GM21381 (cell line): Measurements from ENCODE around the gene PPP4C.
"Not testable (repeated sequence)": the region's sequence is repeated elsewhere in the genome, so short reads cannot be mapped to it uniquely, and the experiment has no call there.

ENCODE experiments used
- ATAC-seq: cut with Tn5 transposase; IDR thresholded peaks from one replicate; pipeline ENCODE4 v1.9.1; 2021; ENCODE audit warnings: mild to moderate bottlenecking, moderate library complexity; ENCODE audit not compliant: unreplicated experiment

Gene PPP4C

DNA sequence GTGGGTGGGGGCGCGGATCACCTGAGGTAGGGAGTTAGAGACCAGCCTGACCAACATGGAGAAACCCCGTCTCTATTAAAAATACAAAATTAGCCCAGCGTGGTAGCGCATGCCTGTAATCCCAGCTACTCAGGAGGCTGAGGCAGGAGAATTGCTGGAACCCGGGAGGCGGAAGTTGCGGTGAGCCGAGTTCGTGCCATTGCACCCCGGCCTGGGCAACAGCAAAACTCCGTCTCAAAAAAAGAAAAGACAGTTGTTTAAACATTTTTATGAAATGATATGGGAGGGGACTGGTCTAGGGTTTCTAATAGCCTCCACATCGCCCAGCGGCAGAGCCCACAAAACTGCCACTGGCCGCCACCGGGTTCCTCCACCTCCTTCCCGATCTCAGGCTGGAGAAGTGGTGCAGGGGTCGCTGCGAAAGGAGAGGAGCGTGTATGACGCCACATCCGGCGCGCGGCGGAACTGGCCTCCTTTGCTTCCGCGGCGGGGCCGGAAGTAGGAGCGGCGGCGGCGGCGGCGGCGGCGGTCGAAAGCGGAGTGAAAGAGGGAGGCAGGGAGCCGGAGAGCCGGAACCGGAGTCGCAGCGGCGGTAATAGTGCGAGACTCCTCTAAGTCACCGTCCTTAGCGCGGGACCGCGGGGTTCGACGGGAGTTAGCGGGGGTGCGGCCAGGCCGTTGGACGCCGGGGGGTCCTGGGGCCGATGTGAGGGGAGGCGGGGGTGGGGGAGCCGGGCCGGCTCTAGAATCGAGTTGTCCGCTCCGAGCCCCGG lies at the start of gene PPP4C:
TSS of gene PPP4C (plus strand) at position 492 of the 773 bp plus-strand sequence. CDS start 384 bp downstream, outside the sequence.
- peak; percentile 77 for ATAC-seq

DNA sequence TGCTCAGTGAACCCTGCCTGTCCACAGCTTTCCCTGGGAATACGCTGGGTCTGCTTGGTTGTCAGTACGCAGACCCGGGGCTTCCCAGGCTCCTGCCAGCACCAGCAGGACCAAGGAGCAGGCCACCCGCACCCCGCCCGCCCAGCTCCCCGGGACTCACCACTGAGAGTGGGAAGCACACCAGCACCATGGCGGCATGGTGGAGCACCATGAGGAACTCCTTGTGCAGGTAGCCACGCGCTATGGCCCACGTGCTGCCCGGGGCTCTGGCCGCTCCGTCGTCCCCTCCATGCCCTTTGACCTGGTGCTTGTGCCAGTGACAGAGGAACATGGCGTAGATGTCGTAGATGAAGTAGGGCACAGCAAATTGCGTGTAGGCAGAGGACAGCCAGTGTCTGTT lies 49.3 kb upstream of the PPP4C start:
- no peak for ATAC-seq

DNA sequence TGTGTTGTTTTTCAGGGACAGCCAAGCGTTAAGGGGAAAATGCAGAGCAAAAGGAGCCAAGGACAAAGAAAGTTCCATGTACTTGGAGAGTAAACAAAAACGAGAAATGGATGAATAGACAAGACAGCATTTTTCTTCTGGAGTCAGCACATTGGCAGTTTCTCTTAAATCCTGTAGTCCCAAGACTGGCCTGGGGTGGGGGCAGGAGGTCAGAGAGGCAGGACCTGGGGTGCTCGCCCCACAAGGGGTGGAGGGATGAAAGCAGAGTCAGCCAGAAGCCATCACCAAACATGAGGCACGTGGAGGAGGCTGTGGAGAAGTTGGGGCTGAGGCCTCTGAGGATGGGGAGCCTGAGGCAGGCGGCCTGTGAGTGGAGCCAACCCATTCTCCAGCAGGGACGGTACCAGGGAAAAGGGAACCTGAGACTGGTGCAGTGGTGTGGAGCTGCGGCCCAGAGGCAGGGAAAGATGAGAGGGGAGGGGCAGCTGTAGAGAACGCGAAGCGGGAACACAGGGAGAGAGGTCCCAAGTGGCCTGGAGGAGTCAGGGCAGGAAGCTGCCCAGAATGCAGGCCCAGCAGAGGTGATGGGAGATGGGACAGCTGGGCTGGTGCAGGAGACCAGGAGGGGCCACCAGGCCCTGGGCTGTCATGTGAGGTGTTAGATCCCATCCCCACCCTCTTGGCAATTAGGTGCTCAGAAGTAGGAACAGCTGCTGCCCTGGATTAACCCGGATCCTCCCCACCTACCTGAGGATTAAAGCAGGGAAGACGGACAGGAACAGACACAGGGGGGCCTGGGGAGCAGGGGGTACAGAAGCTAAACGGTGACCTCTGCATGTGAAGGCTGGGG lies 48.0 kb upstream of the PPP4C start:
- ATAC-seq = no peak

DNA sequence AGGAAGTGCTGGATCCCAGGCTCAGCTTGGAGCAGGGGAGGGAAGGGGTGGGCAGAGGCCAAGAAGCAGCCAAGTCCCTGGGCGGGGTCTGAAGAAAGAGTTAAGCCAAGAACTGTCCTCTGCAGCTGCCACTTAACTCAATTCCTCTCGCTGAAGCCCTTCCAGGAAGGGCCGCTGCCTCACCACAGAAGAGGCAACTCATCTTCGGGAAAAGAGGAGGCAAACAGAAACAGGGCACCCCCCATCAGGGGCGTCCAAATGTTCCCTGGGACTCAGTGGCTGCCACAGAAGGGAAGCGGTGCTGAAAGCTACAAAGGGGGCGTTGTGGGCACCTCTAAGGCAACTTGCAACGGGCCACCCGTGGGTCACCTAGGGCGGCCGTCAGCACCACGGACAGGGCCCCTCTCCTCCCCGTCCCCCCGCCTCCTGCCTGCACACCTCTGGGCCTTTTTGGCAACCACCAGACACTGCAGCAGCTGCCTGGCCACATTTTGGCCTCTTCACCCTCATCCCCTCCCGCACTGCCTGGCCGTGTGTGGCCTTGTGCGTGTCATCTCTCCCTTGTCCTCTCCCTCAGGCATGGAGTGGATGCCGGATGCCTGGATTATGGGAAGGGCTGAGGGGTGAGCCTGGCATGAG lies 47.2 kb upstream of the PPP4C start:
- no peak for ATAC-seq

DNA sequence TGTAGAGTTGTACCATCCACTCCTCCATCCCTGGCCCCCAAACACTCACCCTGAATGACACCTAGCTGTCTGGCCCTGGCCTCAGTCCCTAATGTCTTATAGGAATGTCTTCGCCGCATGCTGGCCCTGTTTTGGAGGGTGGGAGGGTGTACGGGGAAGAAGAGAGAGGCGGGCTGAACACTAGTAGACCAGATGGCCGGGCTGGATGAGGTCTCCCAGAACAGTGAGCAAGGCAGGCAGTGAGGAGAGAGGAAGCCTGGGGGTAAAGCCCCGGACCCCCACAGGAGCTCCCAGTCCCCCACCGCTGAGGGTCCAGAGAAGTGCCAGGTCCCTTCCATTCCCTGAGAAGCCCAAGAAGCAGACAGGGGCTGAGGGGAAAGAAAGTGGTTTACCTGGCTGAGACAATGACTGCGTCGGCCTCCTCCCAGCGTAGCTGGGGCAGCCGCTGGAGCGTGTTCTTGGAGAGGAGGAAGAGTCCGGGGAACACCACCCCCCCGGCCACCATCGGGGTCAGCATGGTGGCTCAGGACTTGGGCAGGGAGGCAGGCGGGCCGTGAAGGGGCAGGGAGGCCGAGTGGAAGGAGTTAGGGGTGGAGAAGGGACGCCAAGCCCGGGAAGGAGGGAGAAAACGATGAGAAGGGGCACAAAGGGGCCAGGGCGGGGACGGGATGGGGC lies 45.6 kb upstream of the PPP4C start:
- no peak for ATAC-seq

DNA sequence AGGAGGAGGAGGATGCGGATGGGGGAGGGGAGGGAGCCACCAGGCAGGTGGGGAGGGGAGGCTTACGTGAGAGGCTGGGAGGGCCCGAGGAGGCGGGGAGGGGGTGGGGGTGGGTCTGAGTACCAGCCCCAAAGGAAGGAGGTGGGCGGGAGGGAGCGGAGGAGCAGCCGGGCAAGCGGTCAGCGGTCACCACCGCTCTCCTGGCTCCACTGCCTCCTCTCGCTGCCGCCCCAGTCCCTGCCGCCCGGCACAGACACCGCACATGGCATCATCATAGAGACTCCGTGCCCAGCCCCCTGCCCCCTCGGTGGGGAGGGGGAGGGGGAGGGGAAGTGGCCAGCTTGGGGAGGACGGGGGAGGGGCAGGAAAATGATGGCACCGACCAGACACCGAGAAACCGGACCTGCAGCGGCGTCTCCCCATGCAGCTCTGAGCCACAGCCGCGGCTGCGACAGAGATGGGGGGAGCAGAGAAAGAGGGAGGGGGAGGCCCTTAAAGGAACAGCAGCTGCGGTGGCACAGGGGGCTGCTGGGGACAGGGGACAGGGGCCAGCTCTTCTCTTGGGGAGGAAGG lies 44.9 kb upstream of the PPP4C start, which contains the start of gene TLCD3B:
TSS of gene TLCD3B (minus strand) at position 431 of the 573 bp plus-strand sequence. CDS start 744 bp downstream, outside the sequence.
- no peak for ATAC-seq

DNA sequence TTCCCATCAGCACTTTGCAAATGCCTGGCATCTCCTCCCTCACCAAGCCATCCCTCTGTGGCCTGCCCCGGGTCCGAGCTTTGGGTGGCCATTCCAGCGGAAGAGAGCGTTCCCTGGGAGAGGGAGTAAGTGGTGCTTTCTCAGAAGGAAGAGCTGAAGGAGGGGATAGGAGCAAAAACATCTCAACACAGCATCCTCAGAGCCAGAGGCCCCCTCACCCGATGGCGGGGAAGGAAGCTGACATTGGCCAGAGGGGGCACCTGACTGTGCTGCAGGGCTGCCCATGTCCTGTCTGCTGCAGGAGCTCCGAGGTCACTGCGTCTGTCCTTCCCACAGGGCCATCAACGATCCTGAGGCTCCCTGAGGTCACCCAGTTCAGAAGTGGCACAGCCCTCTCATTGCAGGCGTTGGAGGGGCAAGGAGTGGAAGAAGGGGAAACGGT lies 44.3 kb upstream of the PPP4C start:
- no peak for ATAC-seq

DNA sequence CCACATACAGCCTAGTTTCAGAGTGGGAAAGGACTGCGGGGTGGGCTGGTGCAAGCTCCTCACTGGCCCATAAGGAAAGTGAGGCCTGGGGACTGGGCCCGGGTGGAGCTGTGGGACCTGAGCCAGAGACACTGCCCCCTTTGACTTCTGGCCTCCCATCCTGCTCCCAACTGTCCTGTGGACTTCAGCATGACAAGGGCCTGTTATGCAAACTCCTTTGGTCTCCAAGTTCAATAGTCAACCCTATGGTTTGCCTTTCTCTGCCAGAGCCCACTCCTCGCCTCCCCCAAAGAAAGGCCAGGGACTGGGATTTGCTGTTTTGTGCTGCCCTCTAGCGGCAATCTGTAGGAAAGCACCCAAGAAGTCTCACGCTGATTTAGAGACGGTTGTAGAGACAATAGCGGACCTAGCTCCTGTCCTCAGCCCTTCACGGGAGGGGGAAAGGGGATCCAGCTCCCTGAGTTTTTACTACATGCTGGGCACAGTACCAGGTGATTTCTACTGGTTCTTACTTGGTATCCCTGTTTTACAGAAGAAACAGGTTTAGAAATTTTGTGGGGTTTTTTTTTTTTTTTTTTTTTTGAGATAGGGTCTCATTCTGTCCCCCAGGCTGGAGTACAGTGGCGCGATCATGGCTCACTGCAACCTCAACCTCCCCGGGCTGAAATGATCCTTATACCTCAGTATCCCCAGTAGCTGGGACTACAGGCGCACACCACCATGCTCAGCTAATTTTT lies 43.5 kb upstream of the PPP4C start:
- no peak for ATAC-seq

DNA sequence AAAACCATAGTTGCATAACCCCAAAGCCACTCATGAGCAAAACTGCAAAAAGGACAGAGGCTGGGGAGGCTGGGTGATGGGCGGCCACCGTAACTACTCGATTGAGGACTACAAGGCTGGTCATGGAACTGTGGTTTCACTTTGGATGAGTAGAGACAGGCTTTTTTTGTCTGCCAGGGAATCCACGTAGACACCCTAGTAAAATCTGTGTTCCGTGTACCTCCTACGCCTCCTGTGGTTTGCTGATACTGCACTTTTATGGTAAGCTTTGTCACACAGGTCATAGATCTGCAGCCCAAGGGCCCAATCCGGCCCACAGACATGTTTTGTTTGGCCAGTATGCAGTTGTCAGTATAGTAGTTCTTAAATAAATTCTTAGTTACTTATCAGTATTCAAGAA lies 42.5 kb upstream of the PPP4C start:
- ATAC-seq = no peak

DNA sequence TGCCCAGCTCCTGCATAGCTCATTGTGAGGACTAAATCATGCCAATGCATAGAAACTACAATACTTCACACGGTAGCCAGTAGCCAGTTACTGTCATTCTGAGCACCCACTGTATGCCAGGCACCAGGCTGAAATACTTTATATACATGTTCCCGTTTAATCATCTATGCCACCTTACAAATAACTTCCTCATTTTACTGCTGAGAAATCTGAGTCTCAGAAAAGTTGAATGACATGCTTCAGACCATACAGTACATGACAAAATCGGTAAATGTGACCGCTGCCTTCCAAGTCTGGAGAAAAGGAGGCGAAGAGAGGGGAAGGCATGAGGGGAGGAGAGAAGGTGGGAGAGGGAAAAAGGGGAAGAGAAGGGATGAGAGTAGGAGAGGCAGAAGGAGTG lies 35.6 kb upstream of the PPP4C start:
- ATAC-seq = no peak

DNA sequence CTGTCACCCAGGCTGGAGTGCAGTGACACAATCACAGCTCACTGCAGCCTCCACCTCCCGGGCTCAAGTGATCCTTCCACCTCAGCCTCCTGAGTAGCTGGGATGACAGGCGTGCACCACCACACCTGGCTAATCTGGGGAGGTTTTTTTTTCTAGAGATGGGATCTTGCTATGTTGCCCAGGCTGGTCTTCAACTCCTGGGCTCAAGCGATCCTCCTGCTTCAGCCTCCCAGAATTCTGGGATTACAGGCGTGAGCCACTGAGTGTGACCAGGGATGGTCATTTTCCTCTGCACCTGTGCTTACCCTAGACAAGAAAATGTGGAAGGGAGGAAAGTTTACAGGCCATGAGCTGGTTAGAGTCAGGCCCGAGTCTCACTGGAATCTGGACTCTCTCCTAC lies 35.1 kb upstream of the PPP4C start:
- not testable (repeated sequence) for ATAC-seq

DNA sequence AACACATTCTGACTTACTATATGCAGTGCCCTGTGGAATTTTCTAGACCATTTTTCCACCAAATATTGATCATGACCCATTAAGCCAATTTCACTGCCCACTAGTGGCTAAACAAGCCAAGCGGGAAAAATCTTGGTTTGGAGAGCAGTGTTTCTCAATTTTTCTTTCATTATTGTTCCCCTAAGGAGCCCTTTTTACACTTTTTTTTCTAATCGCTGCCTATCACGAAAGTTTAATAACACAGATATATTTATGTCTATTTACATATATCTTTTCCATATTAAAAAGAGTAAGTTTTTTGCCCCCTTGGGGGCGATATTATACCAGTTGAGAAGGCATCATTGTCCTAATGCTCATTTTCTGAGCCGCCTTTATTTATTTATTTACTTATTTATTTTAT lies 34.0 kb upstream of the PPP4C start:
- ATAC-seq = no peak

DNA sequence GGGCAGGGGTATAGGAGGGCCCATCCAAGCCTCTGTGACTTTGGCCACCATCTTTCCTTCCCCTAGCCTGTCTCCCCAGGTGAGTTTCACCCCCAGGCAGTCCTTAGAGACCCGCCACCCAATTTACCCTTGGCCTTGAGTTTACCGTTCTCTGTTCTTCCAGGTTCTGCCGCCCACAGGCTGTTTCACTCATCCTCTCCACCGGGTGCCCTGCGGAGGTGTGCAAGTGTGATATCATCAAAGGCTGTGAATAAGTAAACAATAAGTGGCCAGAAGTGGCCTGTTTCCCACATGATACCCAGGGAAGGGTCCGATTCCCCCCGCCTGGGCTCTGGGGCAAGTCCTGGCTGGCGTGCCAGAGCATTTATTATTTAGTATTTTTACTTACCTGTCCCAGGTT lies 29.6 kb upstream of the PPP4C start:
- no peak for ATAC-seq

DNA sequence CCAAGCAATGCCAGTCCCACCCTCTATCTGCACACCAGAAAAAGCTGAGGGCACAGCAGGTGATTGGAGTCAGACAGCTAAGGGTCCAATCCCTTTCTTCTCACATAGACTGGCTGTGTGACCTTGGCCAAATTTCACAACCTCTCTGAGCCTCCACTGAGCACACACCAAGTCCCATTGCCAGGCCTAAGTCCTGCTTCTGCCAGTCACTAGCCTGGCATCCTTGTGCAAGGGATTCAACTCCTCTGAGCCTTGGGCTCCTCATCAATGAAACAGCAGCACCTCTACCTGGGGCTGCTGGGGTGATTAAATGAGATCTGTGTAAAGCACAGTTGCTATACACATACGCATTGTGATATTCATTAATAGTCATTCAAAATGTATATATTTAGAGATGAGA lies 29.2 kb upstream of the PPP4C start:
- no peak for ATAC-seq

DNA sequence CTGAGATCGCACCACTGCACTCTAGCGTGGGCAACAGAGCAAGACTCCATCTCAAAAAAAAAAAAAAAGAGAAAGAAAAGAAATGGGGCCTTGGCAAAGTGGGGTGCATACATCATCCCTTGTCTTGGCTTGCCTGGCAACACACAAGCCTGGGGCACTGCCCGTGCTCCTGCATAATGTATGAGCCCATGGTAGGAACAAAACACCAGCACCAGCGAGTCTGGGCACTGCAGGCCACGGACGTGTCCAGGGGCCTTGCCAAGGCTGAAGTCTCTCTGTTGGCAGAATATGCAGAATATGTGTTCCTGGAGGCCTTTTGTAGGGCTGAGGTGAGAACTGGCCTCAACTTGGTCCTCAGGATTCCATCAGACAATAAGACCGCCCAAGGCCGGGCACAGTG lies 25.9 kb upstream of the PPP4C start:
- no peak for ATAC-seq

DNA sequence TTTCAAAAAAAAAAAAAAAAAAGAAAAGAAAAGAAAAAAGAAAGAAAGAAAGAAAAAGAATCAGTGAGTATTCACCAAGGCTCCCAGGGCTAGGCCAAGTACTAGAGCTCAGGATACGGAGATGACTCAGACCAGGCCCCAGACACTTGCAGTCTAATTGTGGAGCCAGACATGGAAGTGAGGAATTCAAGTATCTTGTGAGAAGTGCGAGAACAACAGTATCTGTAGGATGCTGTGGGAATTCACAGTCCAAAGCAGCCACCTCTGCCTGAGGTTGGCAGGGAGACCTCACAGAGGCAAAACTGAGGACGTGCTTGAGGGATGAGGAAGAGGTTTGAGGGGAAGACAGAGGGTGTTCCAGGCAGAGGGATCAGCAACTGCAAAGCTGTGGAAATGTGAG lies 24.3 kb upstream of the PPP4C start:
- ATAC-seq = no peak

DNA sequence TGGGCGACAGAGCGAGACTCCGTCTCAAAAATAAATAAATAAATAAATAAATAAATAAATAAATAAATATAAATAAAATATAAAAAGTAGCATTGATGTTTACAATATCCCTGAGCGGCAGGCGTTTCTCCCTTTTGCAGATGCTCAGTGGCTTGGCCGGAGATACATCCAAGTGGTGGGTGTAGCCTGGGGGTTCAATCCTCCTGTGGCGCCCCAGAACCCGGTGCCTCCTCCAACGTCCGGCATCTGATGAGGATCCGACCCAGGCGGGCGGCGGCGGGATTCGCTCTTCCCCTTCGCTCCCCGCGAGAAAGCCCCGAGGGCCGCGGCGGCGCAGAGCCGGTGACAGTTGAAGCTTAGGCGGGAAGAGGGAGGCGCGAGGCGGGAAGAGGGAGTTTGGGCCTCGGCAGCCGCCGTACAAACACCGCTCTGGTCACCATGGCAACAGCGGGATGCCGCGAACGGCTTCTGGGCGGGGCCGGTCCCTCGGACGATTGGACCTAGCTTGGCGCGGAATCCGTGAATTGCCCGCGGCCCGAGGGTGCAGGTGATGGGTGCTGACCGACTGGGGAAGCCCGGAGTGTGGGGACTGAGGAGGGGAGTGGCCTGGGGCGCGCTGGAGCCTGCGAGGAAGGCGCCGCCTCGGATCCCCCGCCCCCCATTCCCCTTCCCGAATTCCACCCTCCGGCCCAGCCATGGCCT lies 23.0 kb upstream of the PPP4C start:
- peak; percentile 83 for ATAC-seq

DNA sequence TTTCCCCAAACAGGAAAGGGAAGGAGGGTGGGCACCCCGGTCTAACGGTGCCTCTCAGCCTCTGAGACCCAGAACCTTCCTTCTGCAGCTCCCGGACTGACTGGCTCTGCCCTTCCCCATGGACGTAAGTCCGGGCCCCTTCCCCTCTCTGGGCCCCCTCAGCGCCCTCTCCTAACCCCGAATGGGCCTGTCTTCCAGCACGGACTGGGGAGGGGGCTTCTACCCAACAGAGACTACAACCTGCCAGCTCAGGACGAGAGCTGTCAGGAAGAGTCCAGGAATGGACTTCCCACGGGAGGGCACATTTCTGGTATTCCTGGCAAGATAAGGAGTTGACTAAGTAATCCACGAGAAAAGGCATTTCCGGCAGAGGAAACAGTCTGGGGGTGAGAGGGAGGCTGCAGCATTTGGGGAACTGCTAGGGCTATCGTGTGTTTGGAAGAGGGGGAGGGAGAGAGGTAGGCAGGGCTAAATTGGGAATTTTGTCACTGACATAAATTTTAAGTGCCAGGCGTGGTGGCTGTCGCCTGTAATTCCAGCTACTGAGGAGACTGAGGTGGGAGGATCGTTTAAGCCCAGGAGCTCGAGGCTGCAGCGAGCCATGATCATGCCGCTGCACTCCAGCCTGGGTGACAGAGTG lies 22.3 kb upstream of the PPP4C start:
- ATAC-seq = no peak

DNA sequence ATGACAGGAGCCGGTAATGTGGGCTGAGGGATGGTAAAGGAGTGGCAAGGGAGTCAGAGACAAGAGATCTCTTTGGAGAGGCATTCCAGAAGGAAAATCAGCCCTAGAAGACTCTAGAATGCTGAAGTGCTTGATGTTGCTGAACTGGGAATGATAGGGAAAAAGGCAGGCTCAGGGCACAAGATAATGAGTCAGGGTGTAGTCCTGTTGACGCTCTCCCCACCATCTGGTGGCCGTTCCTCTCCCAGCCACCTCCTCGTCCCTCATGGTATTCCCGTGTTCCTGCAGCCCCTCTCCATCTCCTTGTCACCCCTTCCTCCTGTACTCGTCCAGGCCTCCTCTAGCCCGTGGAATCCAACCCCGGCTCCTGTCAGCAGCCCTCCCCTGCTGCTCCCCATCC lies 21.3 kb upstream of the PPP4C start:
- no peak for ATAC-seq
